Measurements from ENCODE around the gene TNFRSF13B.

- no peak for TF ChIP-seq EZH2 (IDR thresholded peaks at IDR 0.05; ENCODE audit: low read depth)
- no peak for TF ChIP-seq CTCF (conservative IDR thresholded peaks at IDR 0.05)
These were observed 32.5 kb upstream of the TNFRSF13B start for GRCh38 chr17:17004251-17004996.
